Calu3 (cell line): ENCODE data around the gene SEC16B. TPM values are rescaled to one million over a fixed set of nuclear protein-coding genes. Genes with fewer than 3 reads are reported as not detected.

Source experiments
- BruUV-seq: library from RNA; stranded (reverse); fragments of 400-500 nt; replicated peaks from 2 replicates; lab custom pipeline; 2021; lab: Mats Ljungman, UMichigan
- CTCF ChIA-PET: fragments of 300-600 bp; sonication (Branson Sonifier 250); formaldehyde crosslinking; loops from one replicate; lab custom pipeline; 2022; ENCODE audit warnings: antibody characterized with exemption; lab: Charles Lee
- DNase-seq: peaks from one replicate; pipeline ENCODE4 v3.0.0; 2022
- H3K27ac Mint-ChIP-seq: one replicate; pipeline ENCODE4 v1.8.0; 2022; ENCODE audit warnings: mixed read lengths; ENCODE audit not compliant: unreplicated experiment
- H3K27me3 Mint-ChIP-seq: one replicate; pipeline ENCODE4 v1.8.0; 2022; ENCODE audit warnings: mixed read lengths; ENCODE audit not compliant: unreplicated experiment
- H3K36me3 Mint-ChIP-seq: one replicate; pipeline ENCODE4 v1.8.0; 2022; ENCODE audit warnings: mild to moderate bottlenecking, moderate library complexity, mixed read lengths; ENCODE audit not compliant: insufficient read depth, unreplicated experiment
- H3K4me1 Mint-ChIP-seq: one replicate; pipeline ENCODE4 v1.8.0; 2022; ENCODE audit warnings: mild to moderate bottlenecking, low read depth, mixed read lengths; ENCODE audit not compliant: unreplicated experiment
- H3K4me3 Mint-ChIP-seq: one replicate; pipeline ENCODE4 v1.8.0; 2022; ENCODE audit warnings: mild to moderate bottlenecking, low read depth, moderate library complexity, mixed read lengths; ENCODE audit not compliant: unreplicated experiment
- H3K9me3 Mint-ChIP-seq: one replicate; pipeline ENCODE4 v1.8.0; 2022; ENCODE audit warnings: low read depth, mixed read lengths; ENCODE audit not compliant: unreplicated experiment
- intact Hi-C: fragments of 100-400 bp; cut with micrococcal nuclease; formaldehyde crosslinking; loops from one replicate; pipeline ENCODE4 v1.10.0; 2022; ENCODE audit not compliant: unreplicated experiment
- total RNA-seq: library from RNA; stranded (reverse); gene quantifications from 2 replicates; pipeline ENCODE4 v1.2.3, GENCODE V29; 2022
- TF ChIP-seq, protein P1 (sequence below): fragments of 200-600 bp; IDR thresholded peaks from one replicate; pipeline ENCODE4 v1.8.0; 2022; ENCODE audit warnings: antibody characterized with exemption; ENCODE audit not compliant: unreplicated experiment

SEC16B gene
- total RNA-seq, 1 experiment from 2014 or later: 4.2 TPM

DNA sequence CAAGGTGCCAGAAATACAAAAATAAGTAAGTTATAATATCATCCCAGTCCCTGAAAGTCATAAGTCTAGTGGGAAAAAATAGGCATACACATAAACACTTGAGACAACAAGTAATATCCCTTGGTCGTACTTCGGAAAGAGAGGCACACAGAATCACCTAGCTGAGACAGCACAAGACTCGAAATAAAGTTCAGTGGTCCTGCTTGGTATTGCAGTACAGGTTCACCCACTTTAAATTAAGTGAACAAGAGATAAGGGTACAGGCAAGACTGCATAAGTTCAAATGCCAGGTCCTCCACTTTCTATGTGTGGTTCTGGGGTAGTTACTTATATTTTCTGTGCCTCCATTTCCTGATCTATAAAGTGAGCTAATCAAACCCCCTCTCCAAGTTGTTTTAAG is 47.6 kb downstream of the SEC16B start:
- no peaks in the 10 kb centered on the region for H3K36me3 Mint-ChIP-seq
- TF ChIP-seq, protein P1, sequence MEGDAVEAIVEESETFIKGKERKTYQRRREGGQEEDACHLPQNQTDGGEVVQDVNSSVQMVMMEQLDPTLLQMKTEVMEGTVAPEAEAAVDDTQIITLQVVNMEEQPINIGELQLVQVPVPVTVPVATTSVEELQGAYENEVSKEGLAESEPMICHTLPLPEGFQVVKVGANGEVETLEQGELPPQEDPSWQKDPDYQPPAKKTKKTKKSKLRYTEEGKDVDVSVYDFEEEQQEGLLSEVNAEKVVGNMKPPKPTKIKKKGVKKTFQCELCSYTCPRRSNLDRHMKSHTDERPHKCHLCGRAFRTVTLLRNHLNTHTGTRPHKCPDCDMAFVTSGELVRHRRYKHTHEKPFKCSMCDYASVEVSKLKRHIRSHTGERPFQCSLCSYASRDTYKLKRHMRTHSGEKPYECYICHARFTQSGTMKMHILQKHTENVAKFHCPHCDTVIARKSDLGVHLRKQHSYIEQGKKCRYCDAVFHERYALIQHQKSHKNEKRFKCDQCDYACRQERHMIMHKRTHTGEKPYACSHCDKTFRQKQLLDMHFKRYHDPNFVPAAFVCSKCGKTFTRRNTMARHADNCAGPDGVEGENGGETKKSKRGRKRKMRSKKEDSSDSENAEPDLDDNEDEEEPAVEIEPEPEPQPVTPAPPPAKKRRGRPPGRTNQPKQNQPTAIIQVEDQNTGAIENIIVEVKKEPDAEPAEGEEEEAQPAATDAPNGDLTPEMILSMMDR: no peak

GRCh38 chr1:177921590-177921989 is 48.3 kb downstream of the SEC16B start:
- intact Hi-C loops: no loop called here
- no peaks in the 10 kb centered on the region for H3K36me3 Mint-ChIP-seq
- no peak for DNase-seq
- CTCF ChIA-PET: no interaction called here
- no peaks in the 10 kb centered on the region for H3K9me3 Mint-ChIP-seq
- no peak overlapping the region for H3K4me3 Mint-ChIP-seq
- BruUV-seq: no TSS peak
- H3K4me1 Mint-ChIP-seq: peaks cover 4% of the 10 kb centered on the region
- TF ChIP-seq, protein P1: no peak
- no peaks in the 10 kb centered on the region for H3K27me3 Mint-ChIP-seq
- no peak overlapping the region for H3K27ac Mint-ChIP-seq

More for the DNA sequence above, 47.6 kb downstream of the SEC16B start:
- intact Hi-C loops: no loop called here
- no peak overlapping the region for H3K4me3 Mint-ChIP-seq
- no peak overlapping the region for H3K27ac Mint-ChIP-seq
- H3K9me3 Mint-ChIP-seq: no peaks in the 10 kb centered on the region
- no TSS peak for BruUV-seq
- peaks cover 10% of the 10 kb centered on the region for H3K4me1 Mint-ChIP-seq
- CTCF ChIA-PET: interaction anchor here (0.6 to 1.4 kb wide), 2 partner anchors 48 to 436 kb away, joined by 3 to 4 read pairs; partner anchors contain the start of gene SEC16B
- no peaks in the 10 kb centered on the region for H3K27me3 Mint-ChIP-seq
- DNase-seq: no peak

DNA sequence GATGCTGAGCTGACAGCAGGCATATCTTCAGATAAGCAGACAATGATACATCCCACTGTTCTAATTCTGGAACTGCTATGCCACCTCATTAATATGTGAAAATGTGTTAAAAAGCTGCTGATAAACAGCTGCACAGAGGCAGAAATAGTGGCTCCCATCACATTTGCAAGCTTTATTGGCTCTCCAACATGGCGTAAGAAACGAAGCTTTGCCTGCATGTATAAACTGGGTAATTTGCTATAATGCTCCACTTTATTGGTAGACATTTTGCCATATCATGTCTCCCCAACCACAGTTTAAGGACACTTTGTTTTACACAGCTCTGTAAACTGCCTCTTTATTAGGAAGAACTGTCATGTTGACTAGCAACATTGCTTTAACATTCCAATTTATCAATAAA is 49.8 kb downstream of the SEC16B start:
- no TSS peak for BruUV-seq
- TF ChIP-seq, protein P1: no peak
- Mint-ChIP-seq H3K27ac (no peak overlapping the region), H3K9me3 (no peaks in the 10 kb centered on the region), H3K36me3 (no peaks in the 10 kb centered on the region), H3K27me3 (no peaks in the 10 kb centered on the region), H3K4me1 (no peaks in the 10 kb centered on the region), H3K4me3 (no peak overlapping the region)
- CTCF ChIA-PET: no interaction called here
- no peak for DNase-seq
- intact Hi-C loops: no loop called here

GRCh38 chr1:177915641-177916040 is 54.2 kb downstream of the SEC16B start:
- TF ChIP-seq, protein P1: no peak
- Mint-ChIP-seq H3K4me3 (no peak overlapping the region), H3K36me3 (no peaks in the 10 kb centered on the region), H3K27me3 (peaks cover 15% of the 10 kb centered on the region), H3K9me3 (no peaks in the 10 kb centered on the region), H3K27ac (no peak overlapping the region), H3K4me1 (no peaks in the 10 kb centered on the region)
- intact Hi-C loops: loop anchor here (10.0 kb wide), 1 partner anchor 121 kb away; no protein-coding TSS in a partner anchor
- no peak for DNase-seq
- BruUV-seq: no TSS peak
- CTCF ChIA-PET: interaction anchor here (0.5 to 2.2 kb wide), 3 partner anchors 11 to 322 kb away, joined by 4 to 5 read pairs (median 4); no protein-coding TSS in a partner anchor
